Stimulated activated CD8-positive, alpha-beta memory T cell treated with anti-CD3 and anti-CD28 coated beads, Interleukin-12 subunit alpha, Interleukin-12 subunit beta, amount 100 ng/mL, for 4 hours (primary cell): Measurements from ENCODE around the gene PLEKHA5.
"Not testable (repeated sequence)": the region's sequence is repeated elsewhere in the genome, so short reads cannot be mapped to it uniquely, and the experiment has no call there.

ENCODE experiments used
- DNase-seq: peaks from one replicate; pipeline ENCODE4 v3.0.0-alpha.2; 2020; ENCODE audit warnings: low read depth

The PLEKHA5 gene

DNA sequence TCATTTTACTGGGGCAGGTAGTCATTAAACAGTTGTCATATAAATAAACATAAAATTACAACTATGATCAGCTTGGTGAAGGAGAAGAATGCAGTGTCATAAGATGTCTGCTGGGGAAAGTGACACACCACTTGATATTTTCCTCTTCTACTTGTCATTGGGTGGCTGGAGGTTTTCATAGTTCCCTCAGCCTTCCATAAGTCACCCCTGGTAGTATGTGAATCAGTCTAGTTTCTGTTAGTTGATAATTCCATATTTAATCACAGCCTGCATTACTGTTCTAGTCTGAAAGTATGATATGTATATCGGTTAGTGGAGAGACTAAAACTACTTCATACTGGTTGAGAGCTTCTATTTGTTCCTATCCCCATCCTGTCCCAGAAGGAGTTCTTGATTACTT lies 38.2 kb downstream of the PLEKHA5 start:
- DNase-seq, result no peak

DNA sequence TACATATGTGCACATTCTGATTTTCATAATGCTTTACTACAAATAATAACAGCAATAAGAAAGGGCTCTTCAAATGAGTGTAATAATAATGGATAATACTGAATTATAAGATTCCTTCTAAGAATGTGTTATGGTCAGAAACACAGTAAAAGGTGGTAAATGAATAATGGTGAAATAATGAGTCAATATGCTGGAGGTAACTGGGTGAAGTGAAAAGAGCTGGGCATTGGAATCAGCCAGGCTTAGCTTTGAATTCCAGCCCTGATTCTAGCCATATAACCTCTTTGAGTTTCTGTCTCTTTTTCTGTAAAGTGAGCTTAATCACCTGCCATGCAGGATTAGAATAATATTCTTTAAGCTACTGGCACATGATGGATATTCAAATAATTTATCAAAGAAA lies 39.1 kb downstream of the PLEKHA5 start:
- DNase-seq, result no peak

DNA sequence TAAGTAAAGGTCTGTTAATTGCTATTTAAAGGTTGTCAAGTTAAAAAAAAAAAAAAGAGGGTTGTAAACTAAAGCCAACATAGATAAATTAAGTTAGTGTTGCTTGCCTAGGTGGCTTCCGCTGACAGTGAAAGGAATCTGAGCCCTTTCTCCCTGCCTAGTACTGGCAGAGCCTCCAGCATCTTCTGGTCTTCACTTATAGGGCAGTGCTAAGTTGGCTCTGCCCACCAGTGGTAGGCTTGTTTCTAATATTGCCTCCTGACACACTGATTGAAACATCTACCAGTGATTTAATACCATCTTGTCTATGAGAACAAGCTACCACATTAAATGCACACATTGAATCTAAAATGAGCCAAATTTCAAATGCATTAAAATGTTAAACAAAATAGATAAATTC lies 39.7 kb downstream of the PLEKHA5 start:
- DNase-seq, result no peak

DNA sequence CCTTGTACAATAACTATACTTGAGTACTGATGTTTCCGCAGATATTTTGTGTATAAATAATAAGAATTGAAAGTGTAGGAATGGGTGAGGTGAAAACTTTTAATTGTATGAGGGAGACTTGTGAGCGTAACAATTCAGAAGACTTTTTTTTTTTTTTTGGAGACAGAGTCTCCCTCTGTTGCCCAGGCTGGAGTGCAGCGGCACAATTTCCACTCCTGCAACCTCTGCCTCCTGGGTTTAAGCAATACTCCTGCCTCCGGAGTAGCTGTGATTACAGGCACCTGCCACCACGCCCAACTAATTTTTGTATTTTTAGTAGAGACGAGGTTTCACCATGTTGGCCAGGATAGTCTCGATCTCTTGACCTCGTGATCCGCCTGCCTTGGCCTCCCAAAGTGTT lies 40.8 kb downstream of the PLEKHA5 start:
- not testable (repeated sequence) for DNase-seq

DNA sequence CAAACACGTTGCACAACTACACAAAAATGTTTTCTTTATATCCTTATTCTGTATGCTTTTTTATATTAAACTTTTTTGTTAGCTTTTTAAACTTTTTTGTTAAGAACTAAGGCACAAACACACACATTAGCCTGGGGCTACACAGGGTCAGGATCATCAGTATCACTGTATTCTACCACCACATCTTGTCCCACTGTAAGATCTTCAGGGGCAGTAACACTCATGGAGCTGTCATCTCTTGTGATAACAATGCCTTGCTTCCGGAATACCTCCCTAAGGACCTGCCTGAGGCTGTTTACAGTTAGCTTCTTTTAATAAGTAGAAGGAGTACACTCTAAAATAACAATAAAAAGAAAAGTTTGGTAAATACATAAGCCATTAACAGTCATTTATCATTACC lies 42.2 kb downstream of the PLEKHA5 start:
- no peak for DNase-seq

DNA sequence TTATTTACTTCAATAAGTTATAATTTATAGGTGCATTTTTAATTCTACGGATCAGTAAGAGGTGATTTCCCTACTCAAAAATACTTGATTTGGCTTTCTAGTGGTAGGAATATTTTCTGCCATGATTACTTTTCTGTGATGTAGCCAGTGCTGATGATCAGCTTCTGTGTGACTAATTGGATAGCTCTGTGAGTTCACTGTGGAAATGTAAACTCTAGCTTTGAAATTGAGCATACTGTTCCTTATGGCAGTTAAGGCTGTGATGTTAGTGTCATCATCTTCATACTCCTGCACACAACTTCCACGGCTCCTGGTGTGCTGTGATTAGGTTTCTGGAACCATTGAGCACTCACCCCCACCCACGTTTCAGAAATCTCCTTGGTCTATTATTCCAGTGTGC lies 48.2 kb downstream of the PLEKHA5 start:
- no peak for DNase-seq

DNA sequence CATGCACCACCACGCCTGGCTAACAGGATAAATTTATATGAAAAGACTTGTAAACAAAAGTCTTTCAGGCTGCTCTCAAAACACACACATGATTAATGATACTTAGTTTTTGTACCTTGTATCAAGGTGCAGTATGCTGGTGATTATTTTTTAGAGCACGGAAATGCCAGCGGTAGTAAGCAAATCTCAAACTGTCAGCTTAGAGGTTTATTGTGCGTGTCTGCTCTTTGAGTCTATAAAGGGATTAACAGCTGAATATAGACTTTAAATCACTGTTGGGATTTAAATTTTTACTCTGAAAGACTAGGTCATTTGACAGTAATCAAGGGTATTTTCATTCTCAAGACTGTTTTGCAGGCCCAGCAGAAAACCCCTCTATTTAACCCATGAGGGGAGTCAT lies 50.5 kb downstream of the PLEKHA5 start:
- no peak for DNase-seq

DNA sequence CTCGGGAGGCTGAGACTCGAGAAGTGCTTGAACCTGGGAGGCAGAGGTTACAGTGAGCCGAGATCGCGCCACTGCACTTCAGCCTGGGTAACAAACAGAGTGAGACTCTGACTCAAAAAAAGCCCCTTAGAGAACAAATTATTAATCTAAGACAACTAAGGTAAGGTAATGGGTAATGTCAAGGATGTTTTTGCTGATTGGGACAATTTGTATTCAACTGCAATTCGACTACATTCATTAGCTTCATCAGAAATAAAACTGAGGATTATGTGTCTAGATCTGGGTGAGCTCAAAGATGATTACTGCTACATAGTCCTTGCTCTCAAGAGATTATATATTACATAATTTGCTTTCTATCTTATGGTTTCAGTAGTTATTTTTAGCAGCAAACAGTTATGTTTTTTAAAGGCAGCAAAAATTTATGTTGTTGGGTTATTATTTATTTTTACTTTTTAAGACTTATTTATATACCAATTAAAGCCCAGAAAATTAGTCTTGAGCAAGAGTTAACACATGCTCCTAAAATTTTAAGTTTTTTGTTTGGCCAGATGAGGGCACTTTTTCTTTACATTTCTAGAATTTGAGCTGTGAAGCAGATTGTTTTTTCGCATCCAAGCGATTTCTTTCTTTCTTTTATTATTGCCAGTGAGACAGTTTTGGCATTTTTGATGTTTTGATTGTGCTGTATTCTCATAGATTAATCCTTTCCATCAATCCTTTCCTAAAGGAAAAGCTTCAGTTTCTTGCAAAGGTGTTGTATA lies 52.3 kb downstream of the PLEKHA5 start:
- no peak for DNase-seq

DNA sequence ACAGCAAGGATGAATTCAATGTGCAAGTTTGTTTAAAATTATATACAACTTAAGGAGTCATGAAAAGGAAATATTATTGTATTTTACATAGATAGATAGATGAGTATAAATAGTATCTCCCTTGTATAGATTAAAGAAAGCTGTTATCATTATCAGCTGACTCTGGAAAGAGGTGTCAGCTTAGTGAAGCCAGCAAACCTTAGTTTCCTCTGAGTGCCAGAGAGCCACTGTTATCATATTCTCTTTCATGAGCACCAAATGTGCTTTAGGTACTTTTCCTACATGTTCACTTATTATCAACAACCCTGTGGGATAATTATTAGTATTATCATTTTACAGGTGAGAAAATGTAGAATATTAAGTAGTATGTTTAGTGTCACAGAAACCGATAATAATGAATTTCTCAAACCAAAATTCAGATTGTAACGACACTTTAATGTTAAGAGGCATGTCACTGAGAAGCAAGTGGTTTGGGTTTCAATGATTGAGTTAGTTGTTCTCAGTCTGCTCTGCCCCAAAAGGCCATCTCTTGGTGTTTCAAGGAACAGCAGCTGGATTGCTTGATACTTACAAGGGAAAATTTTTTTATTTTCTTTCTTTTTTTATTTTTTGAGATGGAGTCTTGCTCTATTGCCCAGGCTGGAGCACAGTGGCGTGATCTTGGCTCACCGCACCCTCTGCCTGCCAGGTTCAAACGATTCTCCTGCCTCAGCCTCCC lies 53.7 kb downstream of the PLEKHA5 start:
- no peak for DNase-seq

DNA sequence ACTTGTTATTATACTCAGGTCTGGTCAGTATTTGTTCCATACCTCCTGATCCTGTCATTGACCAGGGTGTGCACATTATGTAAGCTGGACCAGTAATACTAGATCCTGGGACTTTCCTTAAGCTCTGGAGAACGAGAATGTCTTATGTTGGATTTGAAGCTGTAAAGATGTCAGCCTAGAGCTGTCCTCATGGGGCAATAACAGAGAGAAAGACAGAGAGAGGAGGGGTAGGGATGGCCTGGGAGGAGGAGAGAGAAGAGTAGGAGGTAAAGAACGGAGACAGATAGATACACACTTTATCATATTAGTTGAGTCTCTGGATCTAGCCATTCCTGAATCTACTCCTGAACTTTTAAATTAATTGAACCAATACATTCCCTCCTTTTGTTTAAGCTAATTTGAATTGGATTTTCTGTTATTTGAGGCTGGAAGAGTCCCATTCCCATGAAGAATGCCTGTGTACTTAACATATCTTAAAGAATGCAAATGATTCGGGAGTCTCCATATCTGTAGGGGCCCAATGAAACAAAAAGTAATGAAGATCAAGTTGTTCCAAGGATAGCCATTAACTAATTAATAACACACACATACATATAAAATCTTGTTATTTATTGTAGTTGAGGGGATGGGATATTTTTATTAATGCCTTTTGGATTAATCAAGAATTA lies 55.9 kb downstream of the PLEKHA5 start:
- DNase-seq, result no peak

DNA sequence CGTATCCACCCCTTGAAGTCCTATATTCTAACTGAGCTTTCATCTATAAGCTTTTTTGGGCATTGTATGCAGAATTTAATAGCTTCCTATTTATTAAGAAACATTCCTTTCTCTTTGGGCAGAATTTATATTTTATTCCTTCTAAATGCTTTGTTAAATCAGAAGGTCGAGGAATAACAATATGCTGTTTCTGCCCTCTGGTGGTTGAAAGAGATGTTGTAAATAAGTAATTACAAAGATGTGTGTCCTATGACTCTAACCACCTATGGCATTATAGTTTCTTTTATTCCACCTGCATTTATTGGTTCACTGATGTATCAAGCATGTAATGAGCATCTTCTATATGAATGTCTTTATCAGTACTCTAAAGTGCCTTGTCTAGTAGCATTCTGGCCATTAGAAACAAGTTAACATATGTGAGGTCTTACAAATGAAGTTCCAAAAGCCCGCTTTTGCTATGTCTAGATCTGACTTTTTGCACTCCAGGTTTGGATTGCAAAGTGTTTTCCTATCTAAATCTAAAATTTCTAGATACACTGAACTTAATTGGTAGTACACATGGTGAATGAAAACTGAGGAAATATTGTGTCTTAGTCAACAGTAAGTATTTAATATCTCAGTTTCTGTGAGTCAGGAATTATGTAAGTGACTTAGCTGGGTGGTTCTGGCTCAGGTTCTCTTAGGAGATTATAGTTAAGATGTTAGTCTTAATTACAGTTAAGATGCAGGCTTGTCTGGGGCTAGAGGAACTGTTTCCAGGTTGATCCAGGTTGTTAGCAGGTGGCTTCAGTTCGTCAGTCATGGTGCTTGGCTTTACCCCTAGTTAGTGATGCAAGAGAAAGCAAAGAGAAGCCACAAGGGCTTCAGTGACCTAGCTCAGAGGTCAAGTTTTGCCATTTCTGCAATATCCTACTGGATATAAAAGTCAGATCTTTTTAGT lies 57.5 kb downstream of the PLEKHA5 start:
- DNase-seq, result no peak

DNA sequence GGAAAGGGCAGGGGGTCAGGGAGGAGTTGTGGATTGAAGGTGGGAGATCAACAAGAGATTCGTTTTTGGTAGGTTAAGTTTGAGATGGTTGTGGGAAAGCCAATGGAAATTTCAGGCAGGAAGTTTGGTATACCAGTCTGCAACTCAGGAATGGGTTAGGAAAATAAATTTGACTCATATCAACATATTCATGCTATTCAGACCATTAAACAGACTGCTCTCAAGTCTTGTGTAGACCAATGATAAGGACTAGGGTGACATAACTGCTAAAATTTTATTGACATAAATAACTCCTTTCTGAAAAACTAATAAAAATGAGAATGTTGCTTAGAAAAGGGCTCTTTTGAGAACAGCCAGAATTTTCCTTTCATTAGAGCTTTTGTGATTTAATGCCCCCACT lies 60.0 kb downstream of the PLEKHA5 start:
- no peak for DNase-seq

DNA sequence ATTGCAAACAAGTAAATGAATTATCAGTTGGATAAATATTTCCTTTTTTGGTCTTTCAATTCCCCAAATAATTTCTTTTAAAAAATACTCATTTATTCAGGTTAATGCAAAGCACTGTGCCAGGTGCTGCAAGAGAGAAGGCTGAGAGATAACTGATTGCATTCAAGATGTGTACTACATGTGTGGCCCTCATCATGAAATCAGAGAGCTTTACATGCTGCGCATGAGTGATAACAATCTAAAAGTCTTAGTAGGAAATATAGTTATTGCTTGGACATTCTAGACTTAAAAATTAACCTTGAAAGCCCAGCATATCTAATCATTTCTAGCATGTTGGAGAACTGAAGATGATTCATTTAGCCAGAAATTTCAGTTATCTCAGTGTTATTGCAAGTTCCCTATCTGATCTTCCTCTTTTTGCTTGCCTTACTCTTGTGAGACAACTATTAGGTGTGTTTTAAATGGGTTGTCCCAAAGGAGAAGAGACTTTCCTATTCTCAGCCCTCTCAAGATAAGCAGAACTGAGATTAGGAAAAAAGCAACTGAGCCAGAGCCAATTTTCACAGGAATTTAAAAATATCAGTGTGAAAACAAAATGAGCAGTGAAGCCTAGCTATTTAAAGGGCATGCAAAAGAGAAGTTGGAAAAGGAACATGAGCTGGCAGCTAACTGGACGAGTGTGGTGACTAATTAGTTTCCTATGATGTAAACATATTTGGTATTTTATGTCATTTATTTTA lies 60.9 kb downstream of the PLEKHA5 start:
- DNase-seq, result no peak

DNA sequence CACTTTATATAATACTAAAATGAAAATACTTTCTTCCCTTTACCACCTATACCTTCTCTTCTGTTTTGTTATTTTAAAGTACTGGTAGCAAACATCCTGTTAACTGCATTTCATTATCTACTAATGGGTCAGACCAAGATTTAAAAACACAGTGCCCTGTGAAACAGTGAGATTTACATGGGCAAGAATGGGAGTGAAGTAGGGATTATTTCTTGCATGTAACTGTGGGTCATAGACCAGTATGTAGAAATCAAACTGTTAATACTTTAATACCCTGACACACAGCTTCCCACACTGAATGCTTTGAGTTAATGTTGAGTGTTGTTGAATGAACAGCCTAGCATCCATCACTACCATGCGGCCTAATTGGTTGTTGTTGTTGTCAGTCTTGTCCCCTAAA lies 61.6 kb downstream of the PLEKHA5 start:
- no peak for DNase-seq

DNA sequence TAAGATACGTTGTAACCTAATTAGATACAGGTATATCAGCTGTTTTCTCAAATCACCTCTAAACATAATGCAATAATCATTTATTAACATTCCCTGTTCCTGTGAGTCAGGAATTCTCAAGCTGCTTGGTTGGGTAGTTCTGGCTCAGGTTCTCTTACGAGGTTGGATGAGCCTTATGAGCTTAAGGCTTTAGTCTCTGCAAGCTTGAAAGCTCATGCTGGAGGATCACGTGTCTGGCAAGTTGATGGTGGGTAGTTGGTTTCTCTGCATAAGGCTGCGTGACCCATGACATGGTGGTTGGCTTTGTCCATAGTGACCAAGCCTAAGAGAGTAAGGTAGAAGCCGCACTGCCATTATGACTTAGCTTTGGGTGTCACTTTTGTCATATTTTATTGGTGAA lies 62.0 kb downstream of the PLEKHA5 start:
- no peak for DNase-seq

DNA sequence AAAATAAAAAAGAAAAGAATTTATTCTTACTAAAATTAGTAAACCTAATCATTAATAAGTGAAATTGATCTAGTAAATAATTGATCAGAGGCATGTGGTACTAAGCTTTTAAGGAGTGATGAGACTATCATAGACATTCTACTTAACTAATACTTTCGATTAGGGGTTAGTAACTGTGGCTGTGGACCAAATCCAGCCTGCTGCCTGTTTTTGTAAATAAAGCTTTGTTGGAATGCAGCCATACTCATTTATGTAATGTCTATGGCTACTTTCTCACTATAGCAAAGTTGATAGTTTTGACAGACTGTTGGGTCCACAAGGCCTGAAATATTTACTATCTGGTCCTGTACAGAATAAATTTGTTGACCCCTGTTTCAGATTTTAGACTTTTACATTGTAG lies 63.2 kb downstream of the PLEKHA5 start:
- no peak for DNase-seq

DNA sequence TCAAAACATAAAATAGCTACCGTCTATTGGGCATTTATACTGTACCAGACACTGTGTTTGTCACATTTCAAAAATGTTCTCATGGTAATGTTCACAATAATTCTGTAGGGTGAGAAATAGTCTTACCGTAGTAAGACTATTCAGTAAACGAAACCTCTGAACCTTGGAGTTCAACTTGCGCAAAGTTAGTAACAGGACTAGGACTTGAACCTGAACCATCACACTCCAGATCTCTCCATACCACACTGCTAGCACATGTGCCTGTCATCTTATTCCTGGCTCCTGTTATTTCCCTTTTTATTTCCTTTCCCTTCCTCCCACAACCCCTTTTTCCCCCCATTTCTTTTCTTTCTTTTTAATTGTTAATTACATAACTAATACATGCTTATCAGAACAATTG lies 65.4 kb downstream of the PLEKHA5 start:
- DNase-seq, result no peak

DNA sequence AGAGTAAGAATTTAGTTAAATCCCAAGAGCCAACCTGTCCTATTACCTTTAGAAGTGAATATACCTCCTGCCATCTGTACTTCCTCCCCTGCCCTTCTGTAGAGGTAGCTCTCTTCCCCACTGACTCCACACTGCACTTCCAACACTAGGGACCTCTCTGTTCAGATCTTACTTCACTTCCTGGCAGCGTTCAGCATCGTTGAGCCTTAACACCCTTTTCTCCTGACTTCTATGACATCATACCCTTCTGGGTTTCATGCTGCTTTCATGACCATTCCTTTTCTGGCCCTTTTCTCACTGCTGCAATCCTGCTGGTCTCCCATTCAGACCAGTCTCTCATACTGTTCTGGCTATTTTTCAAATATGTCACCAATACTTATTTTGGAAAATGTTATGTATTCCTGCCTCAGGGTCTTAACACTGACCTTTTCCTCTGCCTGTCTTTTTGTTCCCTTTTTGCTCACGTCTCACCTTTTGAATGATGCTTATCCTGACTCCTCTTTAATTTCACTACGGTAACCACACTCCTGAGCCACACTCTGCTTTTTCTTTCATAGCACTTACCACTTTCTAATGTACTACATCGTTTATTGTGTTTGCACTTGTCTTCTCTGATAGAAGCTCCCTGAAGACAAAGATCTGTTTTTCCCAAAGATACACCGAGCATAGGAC lies 67.6 kb downstream of the PLEKHA5 start:
- no peak for DNase-seq

DNA sequence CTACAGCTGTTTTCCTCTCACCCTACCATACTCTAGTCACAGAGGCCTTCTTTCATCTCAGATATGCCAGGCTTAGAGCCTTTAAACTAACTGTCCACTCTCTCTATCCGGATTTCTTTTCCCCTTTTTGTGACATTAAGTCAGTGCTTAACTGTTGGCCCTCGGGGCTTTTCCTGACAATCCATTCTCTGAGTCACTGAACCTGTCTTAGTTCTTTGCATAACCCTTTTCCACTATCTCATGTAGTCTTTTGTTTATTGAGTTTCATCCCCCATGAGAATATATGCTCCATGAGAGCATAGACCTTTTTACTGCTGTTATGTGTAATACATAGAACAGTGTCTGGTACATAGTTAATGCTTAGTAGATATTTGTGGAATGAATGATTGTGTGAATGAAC lies 68.7 kb downstream of the PLEKHA5 start:
- DNase-seq, result no peak

DNA sequence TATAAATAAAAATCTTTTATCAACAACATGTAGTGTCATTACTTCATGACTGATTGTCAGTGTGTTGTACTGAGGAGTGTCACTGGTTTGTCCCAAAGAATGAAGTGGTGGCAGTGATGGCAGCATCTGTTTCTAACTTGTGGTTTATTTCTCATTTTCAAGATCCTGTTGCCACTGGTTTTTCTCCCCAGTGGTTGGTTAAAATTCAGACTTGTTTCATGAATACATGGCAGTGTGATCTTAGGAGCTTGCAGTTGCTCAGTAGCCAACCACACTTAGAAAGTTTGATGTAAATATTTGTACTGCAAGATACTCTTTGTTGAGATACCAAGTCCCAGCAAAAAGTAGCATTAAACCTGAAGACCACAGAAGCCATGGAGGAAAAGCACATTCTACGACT lies 69.8 kb downstream of the PLEKHA5 start:
- DNase-seq, result no peak

DNA sequence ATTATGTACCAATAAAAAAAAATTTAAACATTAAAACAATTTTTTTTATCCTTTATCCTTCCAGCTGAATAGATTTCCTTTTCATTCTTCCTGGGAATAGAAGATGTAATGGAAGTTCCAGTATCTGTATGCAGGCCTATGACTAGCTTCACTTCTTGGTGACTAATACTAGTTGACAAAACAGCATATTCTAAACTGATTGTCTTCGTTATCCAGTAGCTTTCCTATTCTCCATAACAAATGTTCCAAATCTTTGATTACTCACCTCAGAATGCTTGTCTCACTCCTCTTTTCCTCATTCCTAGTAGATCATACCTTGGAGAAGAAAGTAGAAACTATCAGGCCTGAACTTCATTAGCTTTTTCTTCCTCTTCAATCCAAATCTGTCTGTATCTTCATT lies 70.7 kb downstream of the PLEKHA5 start:
- no peak for DNase-seq
